Stimulated activated CD4-positive, alpha-beta T cell treated with anti-CD3 and anti-CD28 coated beads, Interleukin-4, amount 100 ng/mL, for 4 hours (primary cell): Measurements from ENCODE around the gene HMGCR.
"Not testable (repeated sequence)": the region's sequence is repeated elsewhere in the genome, so short reads cannot be mapped to it uniquely, and the experiment has no call there.

ENCODE experiments used
- DNase-seq, 2 experiments: peaks; one replicate each; pipeline ENCODE4 v3.0.0-alpha.2; 2020

HMGCR gene

DNA sequence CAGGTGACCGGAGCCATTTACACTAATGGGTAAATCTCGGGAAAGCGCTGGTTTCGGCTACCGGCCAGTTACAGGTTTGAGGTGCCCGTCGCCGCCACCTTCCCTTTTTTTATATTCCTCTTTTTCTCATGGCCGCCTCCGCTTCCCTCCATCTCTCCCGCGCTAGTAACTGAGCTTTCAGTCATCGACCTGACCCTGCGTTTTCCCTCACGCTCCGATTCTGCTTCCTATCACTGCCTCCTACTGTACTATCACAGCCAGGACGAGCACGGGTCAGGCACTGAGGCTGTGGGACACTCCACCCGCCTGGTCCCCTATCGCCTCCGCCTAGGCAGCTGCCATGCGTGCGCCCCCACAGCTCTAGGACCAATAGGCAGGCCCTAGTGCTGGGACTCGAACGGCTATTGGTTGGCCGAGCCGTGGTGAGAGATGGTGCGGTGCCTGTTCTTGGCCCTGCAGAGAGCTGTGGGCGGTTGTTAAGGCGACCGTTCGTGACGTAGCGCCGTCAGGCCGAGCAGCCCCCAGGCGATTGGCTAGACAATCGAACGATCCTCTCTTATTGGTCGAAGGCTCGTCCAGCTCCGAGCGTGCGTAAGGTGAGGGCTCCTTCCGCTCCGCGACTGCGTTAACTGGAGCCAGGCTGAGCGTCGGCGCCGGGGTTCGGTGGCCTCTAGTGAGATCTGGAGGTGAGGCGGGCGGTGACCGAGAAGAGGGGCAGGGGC lies at the start of gene HMGCR:
HMGCR (plus strand) TSS at position 606 of the 722 bp plus-strand sequence. CDS start 5,386 bp downstream, outside the sequence.
- DNase-seq: peak; percentile 91 to 99

DNA sequence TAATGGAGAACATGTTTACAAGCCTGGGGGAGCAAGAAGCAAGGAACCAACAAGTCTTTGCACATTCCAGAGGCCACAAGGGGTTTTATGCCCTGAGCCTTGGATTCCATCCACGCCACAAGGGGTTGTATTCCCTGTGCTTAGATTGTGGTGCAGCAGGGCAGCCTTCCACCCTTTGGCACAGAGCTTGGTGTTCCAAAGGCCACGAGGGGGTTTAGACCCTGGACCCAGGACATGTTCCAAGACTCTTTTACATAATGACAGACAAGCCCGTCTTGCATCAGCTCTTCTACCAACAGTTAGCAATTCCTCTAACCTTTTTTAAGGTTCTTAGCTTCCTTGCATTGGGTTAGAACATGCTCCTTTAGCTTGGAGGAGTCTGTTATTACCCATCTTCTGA lies 45.2 kb upstream of the HMGCR start:
- not testable (repeated sequence) for DNase-seq

DNA sequence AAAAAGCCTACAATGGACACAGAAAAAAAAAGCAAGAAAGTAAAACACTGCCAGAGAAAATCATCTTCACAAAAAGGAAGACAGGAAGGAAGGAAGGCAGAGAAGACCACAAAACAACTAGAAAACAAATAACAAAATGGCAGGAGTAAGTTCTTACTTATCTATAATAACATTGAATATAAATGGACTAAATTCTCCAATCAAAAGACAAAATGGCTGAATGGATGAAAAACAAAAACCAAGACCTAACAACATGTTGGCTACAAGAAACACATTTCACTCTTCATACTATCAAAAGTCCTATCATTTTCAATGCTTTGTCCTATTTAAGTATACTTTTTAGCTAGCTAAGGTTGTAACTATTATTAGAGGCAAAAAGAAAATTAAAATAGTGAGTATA lies 36.9 kb upstream of the HMGCR start:
- no peak for DNase-seq

DNA sequence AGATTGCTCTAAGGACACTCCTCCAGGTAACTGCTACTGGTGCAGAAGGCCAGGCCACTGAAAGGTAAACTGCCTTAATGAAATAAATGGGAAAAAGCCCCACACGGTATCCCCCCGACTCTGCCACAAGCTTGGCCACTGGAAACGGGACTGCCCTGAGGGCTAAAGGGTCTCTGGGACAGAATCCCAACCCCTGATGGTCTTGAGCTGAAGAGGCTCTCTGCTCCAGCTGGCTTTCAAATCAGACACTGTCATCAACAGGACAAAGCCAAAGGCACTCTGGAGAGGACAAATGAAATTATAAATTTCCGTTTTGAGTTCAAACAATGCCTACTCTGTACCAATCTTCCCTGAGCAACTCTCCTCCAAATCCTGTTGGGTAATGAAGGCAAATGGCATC lies 33.6 kb upstream of the HMGCR start:
- no peak for DNase-seq

DNA sequence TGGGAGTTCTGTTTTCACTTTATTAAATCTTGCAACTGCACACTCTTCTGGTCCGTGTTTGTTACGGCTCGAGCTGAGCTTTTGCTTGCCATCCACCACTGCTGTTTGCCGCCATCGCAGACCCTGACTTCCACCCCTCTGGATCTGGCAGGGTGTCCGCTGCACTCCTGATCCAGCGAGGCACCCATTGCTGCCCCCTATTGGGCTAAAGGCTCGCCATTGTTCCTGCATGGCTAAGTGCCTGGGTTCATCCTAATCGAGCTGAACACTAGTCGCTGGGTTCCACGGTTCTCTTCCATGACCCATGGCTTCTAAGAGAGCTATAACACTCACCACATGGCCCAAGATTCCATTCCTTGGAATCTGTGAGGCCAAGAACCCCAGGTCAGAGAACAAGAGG lies 32.5 kb upstream of the HMGCR start:
- DNase-seq: not testable (repeated sequence)

DNA sequence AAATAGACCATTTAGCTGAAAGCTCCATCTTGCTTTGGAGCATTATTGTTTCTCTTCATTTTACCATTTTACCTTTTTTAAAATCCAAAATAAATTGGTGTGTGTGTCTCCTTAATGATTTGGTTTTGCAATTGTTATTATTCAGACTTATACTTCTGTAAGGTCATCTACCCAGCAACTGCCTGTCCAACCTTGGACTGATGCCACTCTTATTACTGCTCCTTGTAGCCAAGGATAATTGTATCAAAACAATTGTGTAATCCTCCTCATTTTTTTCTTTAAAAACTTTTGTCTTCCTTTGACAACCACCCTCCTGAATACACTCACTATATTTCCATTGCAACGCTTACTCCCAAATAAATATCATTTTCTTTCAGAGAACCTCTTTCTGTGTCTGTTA lies 30.3 kb upstream of the HMGCR start:
- no peak for DNase-seq

DNA sequence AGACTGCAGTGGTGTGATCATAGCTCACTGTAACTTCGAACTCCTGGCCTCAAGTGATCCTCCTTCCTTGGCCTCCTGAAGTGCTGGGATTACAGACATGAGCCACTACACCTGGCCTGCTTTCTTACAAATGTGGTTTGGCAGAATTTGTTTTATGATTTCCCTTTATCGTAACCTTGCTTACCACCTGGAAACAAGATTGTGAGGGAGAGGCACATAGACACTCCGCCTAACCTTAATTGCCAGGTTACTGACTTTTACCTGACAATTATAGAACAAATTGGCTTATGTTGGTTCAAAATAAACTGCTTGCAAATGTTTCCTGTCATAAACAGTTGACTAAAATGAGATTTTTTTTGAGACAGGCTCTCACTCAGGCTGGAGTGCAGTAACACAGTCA lies 26.8 kb upstream of the HMGCR start:
- DNase-seq: no peak

DNA sequence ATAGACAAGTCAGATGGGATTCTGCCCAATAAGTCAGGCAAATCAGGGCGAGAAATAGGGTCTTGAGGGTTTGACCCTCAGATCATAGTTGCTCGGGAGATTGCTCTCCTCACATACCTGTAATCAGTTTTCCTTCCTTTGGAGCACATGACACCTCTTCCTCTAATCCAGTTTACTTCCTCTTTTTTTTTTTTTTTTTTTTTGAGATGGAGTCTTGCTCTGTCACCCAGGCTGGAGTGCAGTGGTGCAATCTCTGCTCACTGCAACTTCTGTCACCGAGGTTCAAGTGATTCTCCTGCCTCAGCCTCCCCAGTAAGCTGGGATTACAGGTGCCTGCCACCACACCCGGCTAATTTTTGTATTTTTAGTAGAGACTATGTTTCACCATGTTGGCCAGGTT lies 17.9 kb upstream of the HMGCR start:
- DNase-seq: not testable (repeated sequence)

DNA sequence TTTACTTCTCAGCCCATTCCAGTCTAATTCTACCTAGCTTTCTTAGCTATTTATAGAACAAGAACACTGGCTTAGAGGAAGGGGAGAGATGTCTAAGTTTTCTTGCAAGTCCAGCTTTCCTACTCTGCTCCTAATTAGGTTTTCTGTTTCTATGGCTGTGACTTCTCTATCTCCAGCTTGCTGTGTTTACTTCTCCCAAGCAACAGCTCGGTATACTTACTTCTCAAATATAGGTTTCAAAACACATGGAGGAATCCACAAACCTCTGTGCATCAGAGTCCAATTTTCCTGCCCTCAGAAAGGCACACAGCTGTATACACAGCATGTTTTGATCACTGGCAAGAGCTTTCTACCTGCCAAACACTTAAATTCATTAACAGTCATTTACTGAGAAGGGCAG lies 17.4 kb upstream of the HMGCR start:
- DNase-seq: no peak

DNA sequence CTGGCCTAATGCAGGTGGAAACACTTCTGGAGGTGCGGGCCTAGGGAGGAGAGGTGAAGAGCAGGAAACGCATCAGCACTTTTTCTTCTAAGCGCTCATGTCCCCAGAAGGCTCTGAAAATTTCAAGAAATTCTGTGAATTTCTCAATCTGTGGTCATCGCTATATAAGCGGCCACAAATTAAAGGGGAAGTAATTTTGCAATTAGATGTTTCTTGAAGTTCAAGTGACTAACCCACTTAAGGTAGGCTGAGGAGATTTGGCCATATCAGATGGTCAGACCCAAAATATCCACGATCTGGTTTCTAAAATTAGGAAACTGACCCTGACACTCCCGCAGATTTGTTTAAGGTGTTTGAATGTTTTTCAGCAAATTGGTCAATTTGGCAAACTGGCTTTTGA lies 16.6 kb upstream of the HMGCR start:
- DNase-seq: no peak

DNA sequence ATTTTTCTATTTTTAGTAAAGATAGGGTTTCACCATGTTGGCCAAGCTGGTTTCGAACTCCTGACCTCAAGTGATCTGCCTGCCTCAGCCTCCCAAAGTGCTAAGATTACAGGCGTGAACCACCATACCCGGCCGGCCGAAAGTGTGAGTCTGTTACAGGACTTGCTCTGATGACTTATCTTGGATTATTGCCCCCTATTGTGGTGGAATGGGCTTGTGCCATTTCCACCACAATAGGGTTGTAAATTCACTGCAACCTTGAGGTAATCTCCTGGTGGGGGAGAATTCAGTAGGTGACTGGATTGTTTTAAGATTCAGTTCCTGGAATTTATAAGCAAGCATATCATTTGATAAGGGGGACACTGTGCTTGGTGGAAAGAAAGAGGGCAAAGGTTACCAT lies 15.0 kb upstream of the HMGCR start:
- DNase-seq: no peak

DNA sequence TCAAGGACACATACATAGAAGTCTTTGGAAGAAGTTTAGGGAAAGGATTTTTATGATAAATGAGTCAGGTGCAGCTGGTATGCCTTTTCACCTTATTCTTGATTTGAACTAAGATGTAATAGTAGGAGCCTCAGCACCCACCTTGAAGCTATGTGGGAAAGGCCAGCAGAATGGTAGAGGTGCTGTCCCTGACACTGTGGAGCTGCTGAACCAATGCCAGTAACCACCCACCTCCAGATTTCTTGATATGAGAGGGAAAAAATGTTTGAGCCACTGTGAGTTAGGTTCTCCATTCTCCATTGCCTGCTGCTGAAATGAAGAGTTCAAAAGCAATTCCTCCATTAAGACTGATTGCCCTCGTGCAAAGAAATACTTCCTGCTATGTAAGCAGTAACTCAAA lies 12.2 kb upstream of the HMGCR start:
- DNase-seq: no peak

DNA sequence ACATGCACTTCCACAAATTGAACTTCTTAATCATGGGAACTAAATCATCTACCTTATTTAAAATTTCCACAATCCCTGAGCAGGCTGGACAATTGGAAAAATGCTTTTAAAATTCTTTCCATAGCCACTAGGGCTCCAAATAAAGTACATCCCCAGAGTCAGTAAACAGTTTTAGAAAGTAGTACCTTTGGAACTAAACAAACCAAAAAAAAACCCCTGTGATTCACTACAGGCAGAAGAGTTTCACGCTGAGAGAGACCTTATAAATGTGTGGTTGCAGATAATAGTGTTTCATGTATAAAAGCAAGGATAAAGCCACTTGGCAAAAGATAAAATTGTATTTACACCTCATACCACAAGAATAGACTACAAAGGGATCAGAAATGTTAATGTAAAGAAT lies 11.8 kb upstream of the HMGCR start:
- DNase-seq: no peak

DNA sequence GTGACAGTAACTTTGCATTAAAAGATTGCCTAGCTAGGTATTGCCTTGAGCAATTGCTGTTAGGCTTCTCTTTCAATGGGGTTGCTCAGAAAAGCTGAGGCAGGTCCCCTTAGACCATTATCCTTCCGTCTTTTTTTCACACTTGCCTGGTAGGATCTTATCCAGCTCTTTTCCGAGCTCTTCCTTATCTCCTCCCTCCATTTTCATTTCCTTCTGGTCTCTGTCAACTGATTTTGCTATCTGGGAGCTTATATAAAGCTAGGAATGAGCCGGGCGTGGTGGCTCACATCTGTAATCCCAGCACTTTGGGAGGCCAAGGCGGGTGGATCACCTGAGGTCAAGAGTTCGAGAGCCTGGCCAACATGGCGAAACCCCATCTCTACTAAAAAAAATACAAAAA lies 6.6 kb upstream of the HMGCR start:
- DNase-seq: no peak

DNA sequence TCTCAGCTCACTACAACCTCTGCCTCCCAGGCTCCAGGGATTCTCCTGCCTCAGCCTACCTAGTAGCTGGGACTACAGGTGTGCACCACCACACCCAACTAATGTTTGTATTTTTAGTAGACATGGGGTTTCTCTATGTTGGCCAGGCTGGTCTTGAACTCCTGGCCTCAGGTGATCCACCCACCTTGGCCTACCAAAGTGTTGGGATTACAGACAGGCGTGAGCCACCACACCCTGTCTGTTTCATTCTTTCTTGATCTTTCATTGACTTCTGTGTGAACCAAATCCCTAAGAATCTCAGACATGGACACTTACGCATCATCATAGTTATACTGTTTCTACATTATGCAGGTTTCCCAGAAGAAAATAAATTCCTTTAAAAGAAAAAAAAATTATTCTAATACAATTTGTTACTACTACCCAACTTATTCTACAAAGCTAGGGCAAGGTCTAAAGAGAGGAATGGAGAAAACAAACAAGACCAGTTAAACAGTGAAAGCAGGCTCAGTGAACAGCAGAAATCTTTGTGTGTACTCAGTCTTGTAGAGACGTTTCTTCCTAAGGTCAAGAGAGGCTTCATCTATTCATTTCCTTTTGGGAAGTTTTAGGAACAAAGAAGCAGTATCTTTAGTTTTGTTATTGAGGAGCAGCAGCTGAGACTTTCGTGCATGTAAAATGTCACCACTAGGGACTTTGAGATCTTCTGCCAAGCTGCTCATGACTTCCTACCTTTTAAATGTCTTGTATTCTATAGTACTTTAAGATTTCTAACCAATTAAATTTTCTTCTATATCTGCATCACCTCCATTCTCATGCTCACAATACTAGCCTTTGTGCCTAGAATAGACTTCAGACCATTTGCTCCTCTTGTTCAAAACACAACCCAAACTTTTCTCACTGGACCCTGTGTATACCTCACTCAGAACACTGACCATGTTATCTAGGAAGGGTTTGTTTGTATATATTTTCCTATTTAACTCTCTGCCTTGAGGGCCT lies 5.6 kb upstream of the HMGCR start:
- no peak for DNase-seq

DNA sequence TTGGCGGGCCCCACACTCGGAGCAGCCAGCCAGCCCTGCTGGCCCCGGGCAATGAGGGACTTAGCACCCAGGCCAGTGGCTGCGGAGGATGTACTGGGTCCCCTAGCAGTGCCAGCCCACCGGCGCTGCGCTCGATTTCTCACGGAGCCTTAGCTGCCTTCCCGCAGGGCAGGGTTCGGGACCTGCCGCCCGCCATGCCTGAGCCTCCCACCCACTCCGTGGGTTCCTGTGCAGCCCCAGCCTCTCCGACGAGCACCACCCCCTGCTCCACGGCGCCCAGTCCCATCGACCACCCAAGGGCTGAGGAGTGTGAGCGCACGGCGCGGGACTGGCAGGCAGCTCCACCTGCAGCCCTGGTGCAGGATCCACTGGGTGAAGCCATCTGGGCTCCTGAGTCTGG lies 3.3 kb upstream of the HMGCR start:
- not testable (repeated sequence) for DNase-seq

DNA sequence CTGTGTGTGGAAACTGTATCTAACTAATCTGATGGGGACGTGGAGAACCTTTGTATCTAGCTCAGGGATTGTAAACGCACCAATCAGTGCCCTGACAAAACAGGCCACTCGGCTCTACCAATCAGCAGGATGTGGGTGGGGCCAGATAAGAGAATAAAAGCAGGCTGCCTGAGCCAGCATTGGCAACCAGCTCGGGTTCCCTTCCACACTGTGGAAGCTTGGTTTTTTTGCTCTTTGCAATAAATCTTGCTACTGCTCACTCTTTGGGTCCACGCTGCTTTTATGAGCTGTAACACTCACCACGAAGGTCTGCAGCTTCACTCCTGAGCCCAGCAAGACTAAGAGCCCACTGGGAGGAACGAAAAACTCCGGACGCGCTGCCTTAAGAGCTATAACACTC lies 2.6 kb upstream of the HMGCR start:
- not testable (repeated sequence) for DNase-seq

DNA sequence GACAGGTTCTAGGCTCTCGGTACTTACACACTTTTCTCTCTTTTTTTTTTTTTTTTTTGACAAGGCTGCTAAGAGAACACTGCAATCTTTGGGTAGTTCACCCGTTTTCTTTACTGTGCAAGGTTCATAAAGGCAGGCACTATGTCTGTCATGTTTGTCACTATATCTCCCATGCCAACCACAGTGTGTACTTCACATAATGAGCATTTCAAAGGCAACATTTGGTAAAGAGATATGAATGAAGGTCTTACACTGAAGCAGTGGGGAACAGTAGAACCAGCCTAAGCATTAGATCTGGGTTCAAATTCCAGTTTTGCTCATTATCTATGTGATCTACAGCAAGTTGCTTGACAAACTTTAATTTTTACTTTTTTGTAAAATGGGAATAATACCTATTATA lies 1.5 kb upstream of the HMGCR start:
- DNase-seq: no peak

DNA sequence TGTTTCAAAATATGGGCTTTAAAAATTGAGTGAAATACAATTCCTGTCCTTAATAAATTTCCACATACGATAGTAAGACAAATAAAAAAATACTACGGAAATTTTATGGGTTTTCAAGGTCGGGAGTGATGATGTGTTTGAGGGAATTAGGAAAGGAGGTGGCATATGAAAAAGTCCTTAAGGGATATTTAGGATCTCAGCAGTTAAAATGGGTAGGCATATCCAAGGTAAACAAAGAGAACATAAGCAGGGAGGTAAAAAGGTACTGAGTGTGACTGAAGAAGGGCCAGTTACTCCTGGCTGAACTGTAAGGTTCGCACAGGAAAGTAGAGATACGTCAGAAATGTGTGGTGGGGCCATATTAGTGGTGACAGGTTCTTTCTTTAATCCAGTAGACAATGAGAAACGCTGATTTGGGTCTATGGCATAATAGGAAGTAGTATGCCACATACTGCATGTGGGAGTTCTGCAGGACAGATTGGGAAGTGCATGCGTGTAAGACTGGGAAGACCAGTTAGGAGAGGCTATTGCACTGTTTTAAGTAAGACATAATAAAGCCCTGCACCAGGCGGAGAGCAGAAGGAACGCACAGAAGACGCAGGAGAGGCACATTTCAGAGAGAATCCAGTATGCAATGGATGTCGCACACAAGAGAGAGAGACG lies 937 bp upstream of the HMGCR start:
- peak in 1 of 2 experiments; percentile 2 for DNase-seq

DNA sequence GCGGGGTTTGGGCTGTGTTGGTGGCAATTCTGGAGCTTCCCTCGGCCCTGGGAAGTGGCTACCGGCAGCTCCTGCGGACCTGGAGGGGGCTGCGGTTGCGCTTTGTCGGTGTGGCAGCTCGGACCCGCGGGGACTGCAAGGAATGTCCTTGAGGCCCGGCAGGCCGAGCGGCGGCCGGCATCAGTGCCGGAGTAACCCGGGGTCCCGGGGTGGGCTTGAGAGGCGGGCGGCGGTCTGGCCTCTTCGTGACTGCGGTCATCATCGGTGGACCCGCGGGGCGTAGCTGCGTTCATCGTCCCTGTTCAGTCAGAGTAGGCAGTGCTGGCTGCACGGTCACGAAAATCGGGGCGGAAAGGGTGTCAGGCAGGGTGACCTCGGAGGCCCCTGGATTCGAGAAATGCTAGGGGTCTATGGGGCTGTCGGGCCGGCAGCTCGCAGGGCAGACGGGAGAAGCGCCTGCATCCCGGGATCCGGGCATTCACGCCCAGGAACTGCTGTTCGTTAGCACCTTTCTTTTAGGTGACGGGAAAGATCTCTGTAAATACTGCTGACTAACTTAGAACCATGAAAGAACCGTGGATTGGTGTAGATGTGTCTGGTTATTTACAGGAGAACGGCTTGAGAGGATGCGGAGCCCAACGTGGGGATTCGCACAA lies 474 bp downstream of the HMGCR start:
- peak in 1 of 2 experiments; percentile 27 for DNase-seq

DNA sequence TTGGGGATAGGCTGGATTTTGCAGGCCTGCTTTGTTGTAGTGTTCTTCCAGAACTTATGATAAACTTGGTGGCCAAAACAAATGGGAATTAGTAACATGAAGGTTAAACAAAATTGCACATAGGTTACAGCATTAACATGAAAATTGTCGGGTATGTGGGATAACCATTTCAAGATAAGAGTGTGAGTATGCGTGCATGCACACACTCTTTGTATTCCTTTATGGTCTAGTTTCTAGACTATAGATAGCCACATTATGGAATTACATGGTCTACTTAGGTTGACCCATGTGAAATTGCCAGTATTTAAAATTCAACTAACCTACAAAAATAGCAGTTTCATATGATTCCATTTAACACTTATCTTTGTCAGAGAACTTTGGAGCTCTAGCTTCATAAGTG lies 1.4 kb downstream of the HMGCR start:
- DNase-seq: no peak

DNA sequence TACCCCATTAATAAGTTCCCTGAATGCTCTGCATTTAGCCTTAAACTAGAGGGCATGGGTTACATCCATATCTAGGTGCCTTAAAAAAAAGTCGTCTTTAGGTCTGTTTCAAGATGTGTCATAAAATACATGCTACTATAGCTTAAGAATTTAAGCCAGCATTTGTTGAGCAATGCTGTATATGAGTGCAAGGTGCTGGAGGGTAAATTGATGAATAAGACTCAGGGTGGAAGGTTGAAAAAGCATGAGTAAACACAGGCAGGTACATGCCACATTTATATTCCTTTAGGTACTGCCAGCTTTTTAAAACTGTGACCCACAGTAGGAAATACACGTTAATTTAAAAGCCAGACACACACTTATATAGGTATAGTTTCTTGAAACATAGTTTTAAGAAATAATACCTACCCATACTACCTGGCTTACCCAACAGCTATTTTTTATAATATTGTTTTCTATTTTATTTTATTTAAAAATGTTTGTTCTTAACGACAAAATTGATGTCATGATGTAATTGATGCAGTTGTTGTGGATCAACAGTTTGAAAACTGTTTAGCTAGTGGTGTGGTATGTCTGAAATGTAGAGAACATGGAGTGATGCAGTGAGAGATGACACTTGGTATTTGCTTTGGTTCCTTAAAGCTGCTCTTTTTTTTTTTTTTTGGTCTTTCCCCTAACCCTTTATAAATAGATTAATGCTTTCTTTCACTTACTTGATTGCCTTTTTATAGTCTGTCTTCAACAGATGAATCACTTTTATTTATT lies 3.9 kb downstream of the HMGCR start:
- no peak for DNase-seq
